ENCODE results near the gene E2F8.
"Not testable (repeated sequence)": the region's sequence is repeated elsewhere in the genome, so short reads cannot be mapped to it uniquely, and the experiment has no call there.

E2F8 gene, protein sequence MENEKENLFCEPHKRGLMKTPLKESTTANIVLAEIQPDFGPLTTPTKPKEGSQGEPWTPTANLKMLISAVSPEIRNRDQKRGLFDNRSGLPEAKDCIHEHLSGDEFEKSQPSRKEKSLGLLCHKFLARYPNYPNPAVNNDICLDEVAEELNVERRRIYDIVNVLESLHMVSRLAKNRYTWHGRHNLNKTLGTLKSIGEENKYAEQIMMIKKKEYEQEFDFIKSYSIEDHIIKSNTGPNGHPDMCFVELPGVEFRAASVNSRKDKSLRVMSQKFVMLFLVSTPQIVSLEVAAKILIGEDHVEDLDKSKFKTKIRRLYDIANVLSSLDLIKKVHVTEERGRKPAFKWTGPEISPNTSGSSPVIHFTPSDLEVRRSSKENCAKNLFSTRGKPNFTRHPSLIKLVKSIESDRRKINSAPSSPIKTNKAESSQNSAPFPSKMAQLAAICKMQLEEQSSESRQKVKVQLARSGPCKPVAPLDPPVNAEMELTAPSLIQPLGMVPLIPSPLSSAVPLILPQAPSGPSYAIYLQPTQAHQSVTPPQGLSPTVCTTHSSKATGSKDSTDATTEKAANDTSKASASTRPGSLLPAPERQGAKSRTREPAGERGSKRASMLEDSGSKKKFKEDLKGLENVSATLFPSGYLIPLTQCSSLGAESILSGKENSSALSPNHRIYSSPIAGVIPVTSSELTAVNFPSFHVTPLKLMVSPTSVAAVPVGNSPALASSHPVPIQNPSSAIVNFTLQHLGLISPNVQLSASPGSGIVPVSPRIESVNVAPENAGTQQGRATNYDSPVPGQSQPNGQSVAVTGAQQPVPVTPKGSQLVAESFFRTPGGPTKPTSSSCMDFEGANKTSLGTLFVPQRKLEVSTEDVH

GRCh38 chr11:19240420-19241259 is at the start of gene E2F8:
TSS of gene E2F8 (minus strand) at chr11:19240945. CDS start at chr11:19240121, 824 bp downstream.
- DNase-seq: peak; percentile 78

GRCh38 chr11:19290356-19290755 is 49.6 kb upstream of the E2F8 start:
- no peak for DNase-seq

DNA sequence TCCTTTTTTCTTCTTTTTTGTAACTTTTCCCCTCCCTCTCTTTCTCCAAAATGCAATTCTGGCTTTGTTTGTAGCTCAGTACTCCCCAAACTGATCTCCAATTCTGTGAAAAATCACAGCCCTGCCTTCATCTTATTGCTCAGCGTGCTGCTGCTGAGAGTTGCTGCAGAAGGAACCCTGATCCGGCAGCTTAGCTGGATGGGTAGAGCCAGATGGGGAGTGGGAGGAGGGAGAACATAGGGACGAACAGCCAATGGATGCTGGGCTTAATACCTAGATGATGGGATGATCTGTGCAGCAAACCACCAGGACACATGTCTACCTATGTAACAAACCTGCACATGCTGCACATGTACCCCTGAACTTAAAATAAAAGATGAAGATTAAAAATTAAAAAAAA is 47.5 kb upstream of the E2F8 start:
- DNase-seq: no peak

DNA sequence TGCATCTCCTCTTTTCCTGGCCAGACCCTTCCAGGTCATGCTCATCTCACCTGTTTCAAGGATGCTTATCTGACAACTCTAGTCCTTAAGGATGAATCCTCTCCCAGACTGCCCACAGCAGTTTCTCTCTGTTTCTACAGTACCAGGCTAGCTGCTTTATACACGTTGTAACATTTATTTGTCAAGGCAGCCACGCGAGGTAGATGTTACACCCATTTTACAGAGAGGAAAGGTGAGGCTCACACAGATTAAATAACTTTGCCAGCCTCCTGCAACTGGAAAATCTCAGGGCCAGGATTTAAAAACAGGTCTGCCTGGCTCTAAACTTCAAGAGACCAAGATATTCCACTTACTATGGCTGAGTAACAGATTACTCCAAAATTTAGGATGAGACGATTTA is 45.7 kb upstream of the E2F8 start:
- DNase-seq: no peak

DNA sequence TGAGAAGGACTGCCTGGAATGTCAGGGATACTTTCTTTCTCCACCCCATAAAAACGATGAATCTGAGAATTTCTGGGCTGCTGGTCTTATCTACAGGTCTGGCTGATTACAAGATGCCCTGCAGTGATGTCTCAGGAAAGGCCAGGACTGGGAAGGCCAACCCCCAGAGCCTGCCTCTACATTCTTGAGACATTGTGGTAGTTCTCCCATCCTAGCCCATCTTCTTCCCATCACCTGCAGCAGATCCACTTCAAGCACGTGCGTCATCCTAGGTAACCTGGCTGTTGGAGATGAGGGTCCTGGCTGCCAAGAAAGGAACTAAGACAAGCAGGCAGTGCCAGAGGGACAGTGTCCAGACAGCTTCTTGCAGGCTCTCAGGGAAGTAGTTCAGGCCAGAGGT is 44.1 kb upstream of the E2F8 start:
- no peak for DNase-seq

- no peak for DNase-seq
Observed at GRCh38 chr11:19283991-19284390, 43.2 kb upstream of the E2F8 start.

GRCh38 chr11:19281555-19281954 is 40.8 kb upstream of the E2F8 start:
- DNase-seq: no peak

DNA sequence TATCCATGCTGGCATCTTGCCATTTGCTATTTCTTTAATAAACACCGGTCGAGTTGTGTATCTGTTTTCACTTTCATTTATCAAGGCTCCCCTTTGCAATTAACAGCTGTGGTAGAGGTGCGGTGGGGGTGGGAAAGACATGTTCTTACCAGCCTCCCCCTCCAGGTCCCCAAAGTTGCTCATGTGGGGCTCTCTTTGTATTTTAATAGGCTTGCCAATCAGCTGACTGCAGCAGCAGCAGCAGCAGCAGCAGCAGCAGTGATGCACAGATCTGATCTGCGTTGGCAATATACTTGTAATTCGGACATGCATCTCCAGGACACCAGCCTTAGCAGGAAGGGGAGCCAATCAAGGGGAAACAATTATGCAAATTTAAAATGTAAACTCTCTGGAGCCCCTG is 40.3 kb upstream of the E2F8 start:
- no peak for DNase-seq

DNA sequence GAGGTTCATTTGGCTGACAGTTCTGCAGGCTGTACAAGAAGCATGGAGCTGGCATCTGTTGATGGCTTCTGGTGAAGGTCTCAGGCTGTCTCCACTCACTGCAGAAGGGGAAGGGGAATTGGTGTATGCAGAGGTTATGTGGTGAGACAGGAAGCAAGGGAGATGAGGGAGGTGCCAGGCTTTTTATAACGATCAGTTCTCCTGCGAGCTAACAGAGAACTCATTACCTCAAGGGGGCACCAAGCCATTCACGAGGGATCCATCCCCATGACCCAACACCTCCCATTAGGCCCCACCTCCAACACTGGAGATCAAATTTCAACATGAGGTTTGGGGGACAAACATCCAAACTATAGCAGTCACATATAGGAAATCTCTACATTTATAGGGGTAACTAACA is 38.7 kb upstream of the E2F8 start:
- no peak for DNase-seq

DNA sequence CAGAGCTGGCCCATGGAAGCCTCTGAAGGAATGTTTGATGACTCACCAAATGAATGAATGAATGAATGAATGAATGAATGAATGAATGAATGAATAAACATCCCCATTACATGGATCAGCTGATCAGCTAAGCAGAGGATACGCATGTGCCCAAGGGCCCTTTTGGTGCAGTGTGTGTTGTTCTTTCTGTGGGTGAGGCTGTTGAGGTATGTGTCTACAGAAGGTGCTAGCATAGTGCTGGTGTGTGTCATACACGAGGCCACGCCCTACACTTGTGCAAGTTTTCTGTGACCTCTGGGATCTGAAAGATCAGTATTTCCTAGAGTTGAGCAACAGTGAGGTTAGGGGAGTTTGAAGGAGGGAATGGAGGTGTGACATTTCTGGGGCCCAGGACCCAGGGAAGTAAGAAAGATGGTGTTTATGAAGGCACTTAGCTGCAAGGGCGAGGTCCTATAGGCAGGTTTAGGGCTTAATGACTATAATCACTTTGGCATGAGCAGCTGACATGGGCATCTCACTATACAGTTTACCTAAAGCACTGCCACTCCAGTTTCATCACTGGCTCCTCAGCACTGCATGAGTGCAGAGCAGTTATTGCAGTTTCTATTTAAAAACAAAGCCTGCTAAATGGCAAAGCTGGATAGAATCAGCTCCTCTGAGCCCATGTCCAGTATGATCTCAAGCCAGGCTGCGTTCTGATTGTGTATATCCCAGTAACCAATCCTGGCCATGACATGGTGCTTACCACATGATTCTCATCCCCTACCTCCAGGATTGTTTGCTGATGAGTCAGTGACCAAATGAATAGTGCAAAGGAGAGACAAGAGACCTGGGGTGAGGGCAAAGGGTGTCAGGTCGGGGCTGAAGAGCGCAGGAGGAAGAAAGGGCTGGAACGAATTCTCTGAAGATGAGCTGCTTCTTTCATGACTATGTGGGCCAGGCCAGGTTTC is 36.4 kb upstream of the E2F8 start:
- no peak for DNase-seq

DNA sequence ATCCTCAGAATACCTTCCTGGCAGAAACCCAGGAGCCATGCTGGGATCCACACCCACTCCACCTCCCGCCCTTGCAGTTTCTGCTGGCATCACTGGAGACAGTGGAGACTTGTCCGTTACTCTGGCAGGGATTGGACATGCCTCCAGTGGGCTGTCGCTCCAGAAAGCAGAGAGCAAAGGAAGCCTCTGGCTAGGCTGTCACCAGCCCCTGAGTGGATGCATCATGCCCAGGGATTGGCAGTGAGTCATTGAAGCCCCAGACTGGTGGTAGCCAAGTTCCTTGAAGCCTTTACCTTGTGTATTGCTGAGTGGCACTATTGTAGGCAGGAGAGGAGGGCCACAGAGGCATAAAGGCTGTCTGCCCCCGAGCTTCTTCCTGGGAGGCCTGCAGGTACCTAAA is 34.8 kb upstream of the E2F8 start:
- DNase-seq: no peak

GRCh38 chr11:19273219-19273618 is 32.5 kb upstream of the E2F8 start:
- not testable (repeated sequence) for DNase-seq

DNA sequence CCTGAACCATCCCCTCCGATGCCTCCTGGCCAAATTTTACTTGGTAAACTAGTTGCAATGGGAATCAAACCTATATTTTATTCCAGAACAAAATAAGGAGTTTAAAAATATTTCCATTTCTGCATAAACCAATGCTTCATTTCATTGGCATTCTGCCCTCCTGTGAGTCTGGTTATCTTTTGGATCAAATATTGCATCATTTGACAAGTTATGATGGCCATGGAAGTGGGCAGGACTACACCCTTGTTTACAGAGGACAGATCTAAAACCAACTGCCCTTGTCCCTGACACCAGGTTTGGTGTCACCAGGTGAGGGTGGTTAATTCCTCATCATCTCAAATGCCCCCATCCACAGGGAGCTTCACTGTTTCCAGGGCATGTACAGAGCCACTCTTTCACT is 28.2 kb upstream of the E2F8 start:
- DNase-seq: no peak

GRCh38 chr11:19267567-19267966 is 26.8 kb upstream of the E2F8 start:
- no peak for DNase-seq

DNA sequence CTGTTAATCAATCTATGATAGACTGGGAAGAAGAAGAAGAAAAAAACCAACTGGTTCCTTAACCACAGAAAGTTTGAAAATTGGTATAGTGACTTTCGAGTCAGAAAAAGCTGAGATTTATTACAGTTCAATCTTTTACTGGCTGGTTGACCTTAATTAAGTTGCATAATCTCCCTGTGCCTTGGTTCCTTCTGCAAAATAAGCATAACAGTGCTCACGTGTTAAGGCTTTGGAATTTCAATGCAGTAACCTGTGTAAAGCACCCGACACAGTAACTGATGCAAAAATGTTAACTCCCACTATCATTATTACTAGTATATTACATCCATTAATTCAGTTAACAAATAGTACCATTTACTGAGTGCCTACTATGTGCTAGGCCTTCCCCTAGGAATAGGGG is 22.6 kb upstream of the E2F8 start:
- DNase-seq: no peak

- DNase-seq: peak; percentile 61
Observed at GRCh38 chr11:19259487-19260345, 19.0 kb upstream of the E2F8 start.

GRCh38 chr11:19258641-19259230 is 18.0 kb upstream of the E2F8 start:
- DNase-seq: no peak

- DNase-seq: not testable (repeated sequence)
Observed at GRCh38 chr11:19254441-19254840, 13.7 kb upstream of the E2F8 start.

- DNase-seq: no peak
Observed at GRCh38 chr11:19253817-19254216, 13.1 kb upstream of the E2F8 start.

GRCh38 chr11:19253153-19253745 is 12.5 kb upstream of the E2F8 start:
- no peak for DNase-seq

Measured in activated naive CD4-positive, alpha-beta T cell treated with anti-CD3 and anti-CD28 coated beads, Interleukin-2, amount 50 U/mL, for 16 hours (primary cell).